ENCODE measurements around the gene KMT2B. TPM values are rescaled to one million over a fixed set of nuclear protein-coding genes. Genes with fewer than 3 reads are reported as not detected.
A peak's percentile ranks its signal among the peaks of the same experiment; 100 is the strongest.

The KMT2B gene
- total and polyA plus RNA-seq, 9 of the 15 experiments (the other 6 are each of a cell fraction or from before 2014, with no cell fraction given), result 0.63 to 43.9 (median 8.1) TPM

DNA sequence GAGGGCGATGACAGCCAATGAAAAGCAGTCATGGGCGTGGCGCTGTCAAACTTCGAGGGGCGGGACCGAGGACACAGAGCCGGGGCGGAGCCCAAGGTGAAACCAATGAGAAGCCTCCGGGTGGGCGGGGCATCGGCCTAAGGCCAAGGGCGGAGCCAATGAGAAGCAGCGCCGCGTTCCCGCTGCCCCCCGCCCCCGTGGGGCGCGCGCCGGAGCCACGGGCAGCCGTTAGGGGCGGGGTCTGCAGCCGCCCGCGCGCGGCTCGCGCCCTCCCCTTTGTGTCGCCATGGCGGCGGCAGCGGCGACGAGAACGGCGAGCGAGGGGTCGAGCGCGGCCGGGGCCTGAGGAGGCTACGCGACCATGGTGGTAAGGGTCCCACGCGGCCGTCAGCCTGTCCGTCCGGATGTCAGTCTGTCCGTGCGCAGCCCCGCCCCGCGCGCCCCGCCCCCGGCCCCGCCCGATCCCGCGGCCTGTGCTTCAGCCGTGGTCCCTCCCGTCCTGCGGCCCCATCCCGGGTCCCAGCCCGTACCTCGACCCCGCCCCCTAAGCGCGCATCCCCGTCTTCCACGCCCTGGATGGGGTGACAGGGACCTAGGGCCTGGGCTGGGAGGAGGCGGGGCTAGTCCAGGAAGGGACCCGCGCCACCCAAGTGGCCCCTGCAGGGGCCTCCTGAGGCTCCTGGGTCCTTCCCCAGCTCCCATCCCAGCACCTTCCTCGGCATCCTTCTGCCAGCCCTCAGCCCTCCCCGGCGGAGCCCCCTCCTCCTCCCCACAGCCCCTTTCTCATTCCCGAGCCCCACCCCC, 57.7 kb downstream of the KMT2B start, which contains the start of gene ARHGAP33 (continued):
- TF ChIP-seq, protein P1, sequence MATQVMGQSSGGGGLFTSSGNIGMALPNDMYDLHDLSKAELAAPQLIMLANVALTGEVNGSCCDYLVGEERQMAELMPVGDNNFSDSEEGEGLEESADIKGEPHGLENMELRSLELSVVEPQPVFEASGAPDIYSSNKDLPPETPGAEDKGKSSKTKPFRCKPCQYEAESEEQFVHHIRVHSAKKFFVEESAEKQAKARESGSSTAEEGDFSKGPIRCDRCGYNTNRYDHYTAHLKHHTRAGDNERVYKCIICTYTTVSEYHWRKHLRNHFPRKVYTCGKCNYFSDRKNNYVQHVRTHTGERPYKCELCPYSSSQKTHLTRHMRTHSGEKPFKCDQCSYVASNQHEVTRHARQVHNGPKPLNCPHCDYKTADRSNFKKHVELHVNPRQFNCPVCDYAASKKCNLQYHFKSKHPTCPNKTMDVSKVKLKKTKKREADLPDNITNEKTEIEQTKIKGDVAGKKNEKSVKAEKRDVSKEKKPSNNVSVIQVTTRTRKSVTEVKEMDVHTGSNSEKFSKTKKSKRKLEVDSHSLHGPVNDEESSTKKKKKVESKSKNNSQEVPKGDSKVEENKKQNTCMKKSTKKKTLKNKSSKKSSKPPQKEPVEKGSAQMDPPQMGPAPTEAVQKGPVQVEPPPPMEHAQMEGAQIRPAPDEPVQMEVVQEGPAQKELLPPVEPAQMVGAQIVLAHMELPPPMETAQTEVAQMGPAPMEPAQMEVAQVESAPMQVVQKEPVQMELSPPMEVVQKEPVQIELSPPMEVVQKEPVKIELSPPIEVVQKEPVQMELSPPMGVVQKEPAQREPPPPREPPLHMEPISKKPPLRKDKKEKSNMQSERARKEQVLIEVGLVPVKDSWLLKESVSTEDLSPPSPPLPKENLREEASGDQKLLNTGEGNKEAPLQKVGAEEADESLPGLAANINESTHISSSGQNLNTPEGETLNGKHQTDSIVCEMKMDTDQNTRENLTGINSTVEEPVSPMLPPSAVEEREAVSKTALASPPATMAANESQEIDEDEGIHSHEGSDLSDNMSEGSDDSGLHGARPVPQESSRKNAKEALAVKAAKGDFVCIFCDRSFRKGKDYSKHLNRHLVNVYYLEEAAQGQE (IDR thresholded peaks at IDR 0.05; ENCODE audit: borderline replicate concordance), result no peak
- TF ChIP-seq, protein P1 (CRISPR knock-in tag; IDR thresholded peaks at IDR 0.05; ENCODE audit: low read depth), result peak; percentile 42; the same call in 1 of the 2 replicates
- TF ChIP-seq CC2D1A (IDR thresholded peaks at IDR 0.05), result no peak
- no peak for TF ChIP-seq CBX8 (IDR thresholded peaks at IDR 0.05; ENCODE audit: borderline replicate concordance, extremely low read depth, low read depth, low read length, poor library complexity, severe bottlenecking)
- TF ChIP-seq PURB (CRISPR knock-in tag; IDR thresholded peaks at IDR 0.05; ENCODE audit: low read depth), result no peak
- no peak for TF ChIP-seq SRSF1 (IDR thresholded peaks at IDR 0.05; ENCODE audit: low read depth, low read length)
- TF ChIP-seq YY1 (IDR thresholded peaks at IDR 0.05; ENCODE audit: borderline replicate concordance in 1 of 3, control insufficient read depth in 1 of 3, extremely low read depth in 1 of 3, insufficient read depth in 3 of 3, insufficient read length in 1 of 3, insufficient replicate concordance in 2 of 3, low read depth in 1 of 3, low read length in 2 of 3), result peak in 2 of 3 experiments; percentile 82 to 86
- TF ChIP-seq, protein P2, sequence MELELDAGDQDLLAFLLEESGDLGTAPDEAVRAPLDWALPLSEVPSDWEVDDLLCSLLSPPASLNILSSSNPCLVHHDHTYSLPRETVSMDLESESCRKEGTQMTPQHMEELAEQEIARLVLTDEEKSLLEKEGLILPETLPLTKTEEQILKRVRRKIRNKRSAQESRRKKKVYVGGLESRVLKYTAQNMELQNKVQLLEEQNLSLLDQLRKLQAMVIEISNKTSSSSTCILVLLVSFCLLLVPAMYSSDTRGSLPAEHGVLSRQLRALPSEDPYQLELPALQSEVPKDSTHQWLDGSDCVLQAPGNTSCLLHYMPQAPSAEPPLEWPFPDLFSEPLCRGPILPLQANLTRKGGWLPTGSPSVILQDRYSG (tag; conservative IDR thresholded peaks at IDR 0.05; ENCODE audit: low read depth), result no peak
- no peak for TF ChIP-seq TCF3 (CRISPR knock-in tag; IDR thresholded peaks at IDR 0.05)
- TF ChIP-seq CCNT2 (IDR thresholded peaks at IDR 0.05; ENCODE audit: borderline replicate concordance, extremely low read depth, insufficient read length, low read depth, low read length), result peak; percentile 91
- no peak for TF ChIP-seq KLF10 (CRISPR knock-in tag; IDR thresholded peaks at IDR 0.05)
- no peak for TF ChIP-seq KDM5B (IDR thresholded peaks at IDR 0.05; ENCODE audit: insufficient replicate concordance, low read depth, low read length)
- TF ChIP-seq GATA2 (CRISPR knock-in tag; IDR thresholded peaks at IDR 0.05), result no peak
- TF ChIP-seq POLR2H (tag; IDR thresholded peaks at IDR 0.05; ENCODE audit: low read depth), result no peak
- no peak for TF ChIP-seq CBFA2T3 (IDR thresholded peaks at IDR 0.05)

Measured in K562 (cell line).